K562 (cell line): Measurements from ENCODE around the gene ZNF618. TPM values are rescaled to one million over a fixed set of nuclear protein-coding genes. Genes with fewer than 3 reads are reported as not detected.

Experiments used
- ATAC-seq: fragments of 200-7000 bp; cut with Tn5 transposase; 3 replicates; pipeline ENCODE4 v1.9.1; 2020; ENCODE audit warnings: moderate library complexity
- BruUV-seq: library from RNA; stranded (reverse); fragments of 400-500 nt; replicated peaks from 2 replicates; lab custom pipeline; 2021; lab: Mats Ljungman, UMichigan
- CTCF ChIA-PET: fragments of 300-600 bp; formaldehyde crosslinking; extraction: SDS; loops from one replicate; lab custom pipeline; 2021; ENCODE audit warnings: low intra/inter-chr PET ratio; lab: Yijun Ruan, JAX
- POLR2A ChIA-PET: fragments of 300-600, 350-650 bp; sonication (Branson Sonifier 250); formaldehyde crosslinking; extraction: SDS; loops from one replicate; lab custom pipeline; 2021; ENCODE audit warnings: antibody characterized with exemption, inconsistent platforms; lab: Yijun Ruan, JAX
- DNase-seq, 4 experiments: peaks; one replicate each; pipeline versions ENCODE4 v3.0.0 to v3.0.0-alpha.2; 2011 to 2018; ENCODE audit warnings: low spot score in 3 of 4, mixed read lengths in 3 of 4; ENCODE audit errors: extremely low read depth in 1 of 4
- FAIRE-seq: peaks from 2 replicates; lab custom pipeline; 2011; peaks lifted over from hg19 to GRCh38; lab: Jason Lieb, UNC
- H2AFZ ChIP-seq: 2 replicates; pipeline ENCODE4 v1.6.0; 2011; ENCODE audit warnings: low read depth, low read length, control low read depth, inconsistent platforms
- H3K27ac ChIP-seq: fragments of 200-600 bp; 3 replicates; pipeline ENCODE4 v1.8.0; 2011; ENCODE audit warnings: low read depth, mild to moderate bottlenecking, control low read depth, inconsistent platforms, low read length, moderate library complexity, mixed read lengths; ENCODE audit errors: extremely low read depth
- H3K27me3 ChIP-seq, 2 experiments: fragments of 300-600 bp in 1 of 2; 2 replicates in 1 of 2; 3 replicates in 1 of 2; pipeline versions ENCODE4 v1.6.0 to v1.8.0; 2011; ENCODE audit warnings: inconsistent platforms in 2 of 2, low read length in 2 of 2, mild to moderate bottlenecking in 1 of 2, mixed read lengths in 1 of 2, moderate library complexity in 1 of 2; ENCODE audit not compliant: control insufficient read depth in 2 of 2, insufficient read depth in 2 of 2
- H3K36me3 ChIP-seq: fragments of 300-600 bp; 3 replicates; pipeline ENCODE4 v1.8.0; 2011; ENCODE audit warnings: mild to moderate bottlenecking, low read length, inconsistent platforms; ENCODE audit not compliant: control insufficient read depth, insufficient read depth
- H3K4me1 ChIP-seq, 2 experiments: fragments of 200-600 bp in 1 of 2; replicated peaks in 1 of 2; 2 replicates in 1 of 2; 3 replicates in 1 of 2; pipeline versions ENCODE4 v1.5.1 to v1.8.0; 2011; ENCODE audit warnings: inconsistent platforms in 2 of 2, low read length in 2 of 2, mild to moderate bottlenecking in 1 of 2, mixed read lengths in 1 of 2, moderate library complexity in 1 of 2; ENCODE audit not compliant: control insufficient read depth in 2 of 2, insufficient read depth in 2 of 2
- H3K4me2 ChIP-seq: 2 replicates; pipeline ENCODE4 v1.6.1; 2011; ENCODE audit warnings: low read length, control low read depth, inconsistent platforms, mixed read lengths; ENCODE audit not compliant: insufficient read depth
- H3K4me3 ChIP-seq: fragments of 200-600 bp; sonication (generic), shearing (Covaris generic); 2 replicates; pipeline ENCODE4 v1.5.1; 2016; ENCODE audit warnings: control low read depth, inconsistent platforms
- H3K79me2 ChIP-seq: fragments of 200-600 bp; 3 replicates; pipeline ENCODE4 v1.8.0; 2011; ENCODE audit warnings: low read length, inconsistent platforms; ENCODE audit not compliant: control insufficient read depth, insufficient read depth
- H3K9ac ChIP-seq, 2 experiments: 2 replicates each; pipeline versions ENCODE4 v1.6.0 to v1.6.1; 2011; ENCODE audit warnings: low read depth in 2 of 2, low read length in 2 of 2, control low read depth in 1 of 2, inconsistent platforms in 1 of 2, mild to moderate bottlenecking in 1 of 2, mixed read lengths in 1 of 2; ENCODE audit not compliant: insufficient read depth in 1 of 2
- H3K9me1 ChIP-seq: one replicate; pipeline ENCODE4 v1.6.0; 2011; ENCODE audit warnings: inconsistent platforms, mild to moderate bottlenecking, low read length, moderate library complexity; ENCODE audit not compliant: control insufficient read depth, insufficient read depth
- H3K9me3 ChIP-seq: replicated peaks from 2 replicates; pipeline ENCODE4 v1.5.1; 2011; ENCODE audit warnings: low read depth, low read length, inconsistent platforms; ENCODE audit not compliant: control insufficient read depth, insufficient read depth
- H4K20me1 ChIP-seq: replicated peaks from 2 replicates; pipeline ENCODE4 v1.6.1; 2011; ENCODE audit warnings: low read length, inconsistent platforms, mixed read lengths; ENCODE audit not compliant: control insufficient read depth, insufficient read depth
- CCAR2 ChIP-seq: fragments of 200-400 bp; formaldehyde crosslinking; IDR thresholded peaks from 2 replicates; pipeline ENCODE4 v1.6.1; 2017; ENCODE audit warnings: mild to moderate bottlenecking, low read depth, low read length
- E2F3 ChIP-seq: fragments of 250-450 bp; sonication (Bioruptor Pico); IDR thresholded peaks from 2 replicates; pipeline ENCODE4 v1.4.0; 2020; ENCODE audit warnings: mild to moderate bottlenecking
- EWSR1 ChIP-seq: fragments of 450-650 bp; IDR thresholded peaks from 2 replicates; pipeline ENCODE4 v1.6.1; 2018; ENCODE audit warnings: borderline replicate concordance, mild to moderate bottlenecking, low read depth, moderate library complexity; ENCODE audit not compliant: partially characterized antibody
- HDAC6 ChIP-seq: IDR thresholded peaks from 2 replicates; pipeline ENCODE4 v1.6.1; 2012; ENCODE audit warnings: low read depth, mild to moderate bottlenecking, control low read depth, inconsistent platforms, low read length, moderate library complexity
- HINFP ChIP-seq: fragments of 450-650 bp; conservative IDR thresholded peaks from 2 replicates; pipeline ENCODE4 v1.6.1; 2016; ENCODE audit warnings: missing genetic modification characterization, low read depth, mild to moderate bottlenecking, control low read depth, missing compliant biosample characterization
- MED1 ChIP-seq: sonication (generic); formaldehyde crosslinking; IDR thresholded peaks from 2 replicates; pipeline ENCODE4 v1.8.1; 2023; ENCODE audit warnings: missing genetic modification reagents, borderline replicate concordance
- PHB ChIP-seq: fragments of 250-450 bp; sonication (Bioruptor Pico); IDR thresholded peaks from 2 replicates; pipeline ENCODE4 v1.5.0; 2021
- POLR2B ChIP-seq: fragments of 450-650 bp; IDR thresholded peaks from 2 replicates; pipeline ENCODE4 v1.6.1; 2018; ENCODE audit warnings: low read depth; ENCODE audit not compliant: partially characterized antibody
- PRMT5 ChIP-seq: sonication (generic); formaldehyde crosslinking; IDR thresholded peaks from 2 replicates; pipeline ENCODE4 v1.5.0; 2020; ENCODE audit warnings: missing genetic modification reagents
- RUNX1 ChIP-seq: sonication (generic); IDR thresholded peaks from 2 replicates; pipeline ENCODE4 v1.6.1; 2016; ENCODE audit warnings: antibody characterized with exemption, low read depth
- SMARCC2 ChIP-seq: fragments of 450-650 bp; IDR thresholded peaks from 2 replicates; pipeline ENCODE4 v1.6.1; 2017; ENCODE audit warnings: antibody characterized with exemption, moderate library complexity, mild to moderate bottlenecking, low read depth
- SP2 ChIP-seq: IDR thresholded peaks from 2 replicates; pipeline ENCODE4 v1.6.1; 2011; ENCODE audit warnings: mild to moderate bottlenecking, low read depth, low read length, moderate library complexity; ENCODE audit not compliant: poor library complexity, severe bottlenecking; ENCODE audit errors: extremely low read depth
- SUPT5H ChIP-seq: fragments of 450-650 bp; IDR thresholded peaks from 2 replicates; pipeline ENCODE4 v1.6.1; 2016
- WHSC1 ChIP-seq: IDR thresholded peaks from one replicate; pipeline ENCODE4 v1.6.1; 2012; ENCODE audit warnings: low read length, control low read depth, inconsistent platforms
- ZC3H11A ChIP-seq: IDR thresholded peaks from 2 replicates; pipeline ENCODE4 v1.6.1; 2012; ENCODE audit warnings: low read depth, low read length, improper control_type of control experiment
- ZFPM2 ChIP-seq: fragments of 250-450 bp; sonication (Bioruptor Pico); IDR thresholded peaks from 2 replicates; pipeline ENCODE4 v1.5.1; 2022; ENCODE audit warnings: mild to moderate bottlenecking
- ZNF280B ChIP-seq: fragments of 250-450 bp; sonication (Bioruptor Pico); IDR thresholded peaks from 2 replicates; pipeline ENCODE4 v1.5.1; 2021; ENCODE audit warnings: mild to moderate bottlenecking
- ZNF764 ChIP-seq: fragments of 250-450 bp; sonication (Bioruptor Pico); IDR thresholded peaks from 2 replicates; pipeline ENCODE4 v1.4.0; 2020; ENCODE audit warnings: low read depth, mild to moderate bottlenecking, moderate library complexity
- WGBS: fragments of 100-300 bp; shearing (Covaris generic); methylation state at CpG from one replicate; pipeline ENCODE4 v1.1.6; 2016; ENCODE audit warnings: low coverage, mixed read lengths; ENCODE audit not compliant: insufficient coverage; ENCODE audit errors: missing lambda C conversion rate; 5-methylcytosine and 5-hydroxymethylcytosine counted together
- in situ Hi-C: fragments of 300-500 bp; cut with MboI; formaldehyde crosslinking; loops from 4 replicates; pipeline ENCODE4 v1.15.0; 2018; ENCODE audit warnings: inconsistent platforms, mixed read lengths
- intact Hi-C: fragments of 100-400 bp; cut with micrococcal nuclease; formaldehyde crosslinking; loops from 2 replicates; pipeline ENCODE4 v1.14.2; 2022
- polyA plus RNA-seq, 8 experiments: library from polyadenylated mRNA; depleted of rRNA in 4 of 8; stranded (reverse) in 5 of 8; unstranded in 3 of 8; fragments of >200 nt; fragmentation: Nextera tagmentation in 2 of 8; fragmentation: Illumina TruSeq in 1 of 8; extraction: Ambion mirVana in 2 of 8; extraction: Trizol in 1 of 8; gene quantifications; 2 replicates each; pipeline versions ENCODE4 v1.2.1 to v1.2.3, GENCODE V29; 2011 to 2014; ENCODE audit warnings: inconsistent platforms in 1 of 8, missing spikeins in 1 of 8
- total RNA-seq, 7 experiments: library from RNA; depleted of rRNA in 6 of 7; stranded (reverse); fragments of >200 nt in 6 of 7; fragmentation: Illumina TruSeq in 2 of 7; extraction: Trizol in 2 of 7; gene quantifications; 2 replicates each; pipeline versions ENCODE4 v1.2.1 to v1.2.3, GENCODE V29; 2011 to 2021; ENCODE audit warnings: low replicate concordance in 1 of 7

The ZNF618 gene
- total and polyA plus RNA-seq, 9 of the 15 experiments (the other 6 are each of a cell fraction or from before 2014, with no cell fraction given), result 0.08 to 13.7 (median 3.4) TPM

- CTCF ChIA-PET, result no interaction called here
- Histone ChIP-seq H3K9me3 (no peaks in the 10 kb centered on the region), H2AFZ (no peak overlapping the region), H3K4me1 (no peaks in the 10 kb centered on the region), H3K9me1 (no peaks in the 10 kb centered on the region), H3K4me3 (no peak overlapping the region), H3K27me3 (peaks cover 4 to 45% of the 10 kb centered on the region in 2 experiments; a peak in 3 of 5 replicates), H3K36me3 (no peaks in the 10 kb centered on the region), H3K79me2 (no peaks in the 10 kb centered on the region), H3K9ac (no peak overlapping the region), H4K20me1 (no peaks in the 10 kb centered on the region), H3K4me2 (no peak overlapping the region), H3K27ac (no peak overlapping the region)
- TF ChIP-seq WHSC1 (no peak), CCAR2 (no peak), ZC3H11A (no peak), EWSR1 (no peak), POLR2B (no peak), ZFPM2 (no peak), ZNF764 (CRISPR knock-in tag) (no peak), HINFP (no peak), MED1 (CRISPR knock-in tag) (no peak), HDAC6 (no peak), PHB (CRISPR knock-in tag) (no peak), E2F3 (CRISPR knock-in tag) (no peak), SP2 (no peak), SMARCC2 (no peak), PRMT5 (CRISPR knock-in tag) (no peak), RUNX1 (no peak), SUPT5H (no peak), ZNF280B (CRISPR knock-in tag) (no peak)
- no peak for FAIRE-seq
- no peak for DNase-seq
- under 1% methylated on average over 11 of the region's 11 CpGs for WGBS
- no TSS peak for BruUV-seq
- intact Hi-C loops, result no loop called here
- ATAC-seq, result no peak
- POLR2A ChIA-PET, result no interaction called here
- in situ Hi-C loops, result loop anchor here (10.0 kb wide), 1 partner anchor 200 kb away; no protein-coding TSS in a partner anchor
Measured at GRCh38 chr9:114084282-114085073, 208.4 kb downstream of the ZNF618 start.
